Measurements from ENCODE around the gene ANKRD34A. TPM values are rescaled to one million over a fixed set of nuclear protein-coding genes. Genes with fewer than 3 reads are reported as not detected.

ANKRD34A gene
- total and polyA plus RNA-seq, 2 donors (not counting 1 experiment from before 2014, with no cell fraction given) = 1.2 to 1.9 TPM

GRCh38 chr1:145992502-145992936 lies 28.1 kb upstream of the ANKRD34A start:
- peaks cover 17% of the 10 kb centered on the region for H3K79me2 ChIP-seq (ENCODE audit: control insufficient read depth, insufficient read depth, low read length)
- no peaks in the 10 kb centered on the region for H3K27me3 ChIP-seq (ENCODE audit: control insufficient read depth, insufficient read depth, low read length)
- no peaks in the 10 kb centered on the region for H4K20me1 ChIP-seq (ENCODE audit: control insufficient read depth, extremely low read depth, insufficient read depth, low read length)
- no peak for DNase-seq (ENCODE audit: low read depth in 2 of 2)
- H2AFZ ChIP-seq (ENCODE audit: low read length) = no peak overlapping the region
- peaks cover 10% of the 10 kb centered on the region for H3K4me1 ChIP-seq (ENCODE audit: control insufficient read depth, extremely low read depth, insufficient read depth, low read length)
- TF ChIP-seq, protein P1, sequence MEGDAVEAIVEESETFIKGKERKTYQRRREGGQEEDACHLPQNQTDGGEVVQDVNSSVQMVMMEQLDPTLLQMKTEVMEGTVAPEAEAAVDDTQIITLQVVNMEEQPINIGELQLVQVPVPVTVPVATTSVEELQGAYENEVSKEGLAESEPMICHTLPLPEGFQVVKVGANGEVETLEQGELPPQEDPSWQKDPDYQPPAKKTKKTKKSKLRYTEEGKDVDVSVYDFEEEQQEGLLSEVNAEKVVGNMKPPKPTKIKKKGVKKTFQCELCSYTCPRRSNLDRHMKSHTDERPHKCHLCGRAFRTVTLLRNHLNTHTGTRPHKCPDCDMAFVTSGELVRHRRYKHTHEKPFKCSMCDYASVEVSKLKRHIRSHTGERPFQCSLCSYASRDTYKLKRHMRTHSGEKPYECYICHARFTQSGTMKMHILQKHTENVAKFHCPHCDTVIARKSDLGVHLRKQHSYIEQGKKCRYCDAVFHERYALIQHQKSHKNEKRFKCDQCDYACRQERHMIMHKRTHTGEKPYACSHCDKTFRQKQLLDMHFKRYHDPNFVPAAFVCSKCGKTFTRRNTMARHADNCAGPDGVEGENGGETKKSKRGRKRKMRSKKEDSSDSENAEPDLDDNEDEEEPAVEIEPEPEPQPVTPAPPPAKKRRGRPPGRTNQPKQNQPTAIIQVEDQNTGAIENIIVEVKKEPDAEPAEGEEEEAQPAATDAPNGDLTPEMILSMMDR (conservative IDR thresholded peaks at IDR 0.05 in 1 of 2, IDR thresholded peaks at IDR 0.05 in 1 of 2; ENCODE audit: low read depth in 1 of 2, low read length in 2 of 2) = no peak
- TF ChIP-seq EZH2 (IDR thresholded peaks at IDR 0.05; ENCODE audit: low read length, missing control alignments) = no peak
- no peak overlapping the region for H3K9ac ChIP-seq (ENCODE audit: insufficient read depth, low read length)
- H3K36me3 ChIP-seq (ENCODE audit: control insufficient read depth, insufficient read depth, low read length) = peaks cover 4% of the 10 kb centered on the region
- H3K9me3 ChIP-seq (ENCODE audit: control insufficient read depth, insufficient read depth, low read depth, low read length) = no peaks in the 10 kb centered on the region
- no peak overlapping the region for H3K27ac ChIP-seq (ENCODE audit: insufficient read depth, low read length)
- H3K4me3 ChIP-seq (replicated peaks in 1 of 4; ENCODE audit: control extremely low read depth in 1 of 4, insufficient read depth in 1 of 4, low read depth in 3 of 4, low read length in 4 of 4) = peak overlapping the region in 2 of 4 experiments; percentile 79 to 98
- H3K4me2 ChIP-seq (ENCODE audit: extremely low read depth, insufficient read depth, low read length) = no peak overlapping the region

- Histone ChIP-seq H3K79me2 (ENCODE audit: control insufficient read depth, insufficient read depth, low read length) (peaks cover 17% of the 10 kb centered on the region), H3K36me3 (ENCODE audit: control insufficient read depth, insufficient read depth, low read length) (peaks cover 4% of the 10 kb centered on the region), H3K4me3 (replicated peaks in 1 of 4; ENCODE audit: control extremely low read depth in 1 of 4, insufficient read depth in 1 of 4, low read depth in 3 of 4, low read length in 4 of 4) (peak overlapping the region in 2 of 4 experiments; percentile 79 to 98), H3K4me2 (ENCODE audit: extremely low read depth, insufficient read depth, low read length) (no peak overlapping the region), H3K4me1 (ENCODE audit: control insufficient read depth, extremely low read depth, insufficient read depth, low read length) (peaks cover 6% of the 10 kb centered on the region), H3K27ac (ENCODE audit: insufficient read depth, low read length) (no peak overlapping the region), H4K20me1 (ENCODE audit: control insufficient read depth, extremely low read depth, insufficient read depth, low read length) (no peaks in the 10 kb centered on the region), H3K9ac (ENCODE audit: insufficient read depth, low read length) (no peak overlapping the region), H2AFZ (ENCODE audit: low read length) (no peak overlapping the region), H3K27me3 (ENCODE audit: control insufficient read depth, insufficient read depth, low read length) (no peaks in the 10 kb centered on the region), H3K9me3 (ENCODE audit: control insufficient read depth, insufficient read depth, low read depth, low read length) (no peaks in the 10 kb centered on the region)
- TF ChIP-seq EZH2 (IDR thresholded peaks at IDR 0.05; ENCODE audit: low read length, missing control alignments) = no peak
- TF ChIP-seq, protein P1 (conservative IDR thresholded peaks at IDR 0.05 in 1 of 2, IDR thresholded peaks at IDR 0.05 in 1 of 2; ENCODE audit: low read depth in 1 of 2, low read length in 2 of 2) = no peak
- DNase-seq (ENCODE audit: low read depth in 2 of 2) = peak in 1 of 2 donors; percentile 55
These were observed 27.5 kb upstream of the ANKRD34A start for GRCh38 chr1:145991735-145992412.

GRCh38 chr1:145990249-145990855 lies 26.0 kb upstream of the ANKRD34A start:
- Histone ChIP-seq H3K4me2 (ENCODE audit: extremely low read depth, insufficient read depth, low read length) (no peak overlapping the region), H3K4me3 (replicated peaks in 1 of 4; ENCODE audit: control extremely low read depth in 1 of 4, insufficient read depth in 1 of 4, low read depth in 3 of 4, low read length in 4 of 4) (peak overlapping the region in 1 of 4 experiments; percentile 9), H3K27me3 (ENCODE audit: control insufficient read depth, insufficient read depth, low read length) (no peaks in the 10 kb centered on the region), H3K36me3 (ENCODE audit: control insufficient read depth, insufficient read depth, low read length) (peaks cover 4% of the 10 kb centered on the region), H3K9me3 (ENCODE audit: control insufficient read depth, insufficient read depth, low read depth, low read length) (no peaks in the 10 kb centered on the region), H3K27ac (ENCODE audit: insufficient read depth, low read length) (no peak overlapping the region), H4K20me1 (ENCODE audit: control insufficient read depth, extremely low read depth, insufficient read depth, low read length) (no peaks in the 10 kb centered on the region), H3K79me2 (ENCODE audit: control insufficient read depth, insufficient read depth, low read length) (peaks cover 8% of the 10 kb centered on the region), H3K4me1 (ENCODE audit: control insufficient read depth, extremely low read depth, insufficient read depth, low read length) (peaks cover 9% of the 10 kb centered on the region), H3K9ac (ENCODE audit: insufficient read depth, low read length) (no peak overlapping the region), H2AFZ (ENCODE audit: low read length) (no peak overlapping the region)
- DNase-seq (ENCODE audit: low read depth in 2 of 2) = no peak
- TF ChIP-seq, protein P1 (conservative IDR thresholded peaks at IDR 0.05 in 1 of 2, IDR thresholded peaks at IDR 0.05 in 1 of 2; ENCODE audit: low read depth in 1 of 2, low read length in 2 of 2) = no peak
- TF ChIP-seq EZH2 (IDR thresholded peaks at IDR 0.05; ENCODE audit: low read length, missing control alignments) = no peak

All from fibroblast of lung (primary cell).